ENCODE data around the gene MINDY4.

Gene MINDY4

GRCh38 chr7:30917216-30917893 is 146.1 kb downstream of the MINDY4 start:
- DNase-seq (ENCODE audit: low read depth): no peak

GRCh38 chr7:30918676-30919075 is 147.5 kb downstream of the MINDY4 start:
- DNase-seq (ENCODE audit: low read depth): no peak

GRCh38 chr7:30920021-30920583 is 148.9 kb downstream of the MINDY4 start:
- no peak for DNase-seq (ENCODE audit: low read depth)

- no peak for DNase-seq (ENCODE audit: low read depth)
These were observed 149.6 kb downstream of the MINDY4 start for GRCh38 chr7:30920584-30921539.

DNA sequence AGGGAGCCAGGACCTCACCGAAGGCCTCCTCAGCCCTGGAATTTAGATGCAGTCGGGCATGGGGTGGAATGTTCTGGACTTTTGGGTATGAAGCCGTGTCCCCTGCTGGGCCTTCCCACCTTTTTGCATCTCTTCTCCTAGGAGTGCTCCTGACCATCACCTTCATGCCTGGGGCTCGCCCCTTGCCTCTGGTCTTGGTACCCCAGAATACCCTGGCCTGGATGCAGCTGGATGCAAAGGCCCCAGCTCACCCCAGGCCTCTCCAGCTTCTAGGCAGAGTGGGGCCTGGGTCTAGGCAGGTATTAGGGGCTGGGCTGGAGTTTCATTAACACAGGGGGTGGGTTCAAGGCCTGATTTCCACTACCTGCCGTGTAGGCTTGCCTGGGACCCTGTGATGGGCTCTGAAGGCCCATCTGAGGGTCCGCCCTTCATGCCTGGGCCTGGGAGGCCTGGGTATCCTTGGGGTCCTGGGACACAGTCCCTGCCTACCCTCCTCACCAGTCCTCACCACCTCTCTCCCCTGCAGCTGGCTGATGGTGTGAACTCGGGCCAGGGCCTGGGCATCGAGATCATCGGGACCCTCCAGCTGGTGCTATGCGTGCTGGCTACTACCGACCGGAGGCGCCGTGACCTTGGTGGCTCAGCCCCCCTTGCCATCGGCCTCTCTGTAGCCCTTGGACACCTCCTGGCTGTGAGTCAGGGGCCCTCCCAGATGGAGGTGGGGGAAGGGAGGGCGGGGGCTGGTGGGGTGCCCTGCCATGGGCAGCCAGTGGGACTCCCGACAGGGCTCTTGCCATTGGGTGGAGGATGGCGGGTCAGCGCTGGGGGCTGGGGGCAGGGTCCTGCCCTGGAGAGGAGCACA is 150.6 kb downstream of the MINDY4 start:
- no peak for DNase-seq (ENCODE audit: low read depth)

GRCh38 chr7:30922596-30922995 is 151.4 kb downstream of the MINDY4 start:
- DNase-seq (ENCODE audit: low read depth): no peak

GRCh38 chr7:30923009-30923773 is 152.0 kb downstream of the MINDY4 start:
- no peak for DNase-seq (ENCODE audit: low read depth)

DNA sequence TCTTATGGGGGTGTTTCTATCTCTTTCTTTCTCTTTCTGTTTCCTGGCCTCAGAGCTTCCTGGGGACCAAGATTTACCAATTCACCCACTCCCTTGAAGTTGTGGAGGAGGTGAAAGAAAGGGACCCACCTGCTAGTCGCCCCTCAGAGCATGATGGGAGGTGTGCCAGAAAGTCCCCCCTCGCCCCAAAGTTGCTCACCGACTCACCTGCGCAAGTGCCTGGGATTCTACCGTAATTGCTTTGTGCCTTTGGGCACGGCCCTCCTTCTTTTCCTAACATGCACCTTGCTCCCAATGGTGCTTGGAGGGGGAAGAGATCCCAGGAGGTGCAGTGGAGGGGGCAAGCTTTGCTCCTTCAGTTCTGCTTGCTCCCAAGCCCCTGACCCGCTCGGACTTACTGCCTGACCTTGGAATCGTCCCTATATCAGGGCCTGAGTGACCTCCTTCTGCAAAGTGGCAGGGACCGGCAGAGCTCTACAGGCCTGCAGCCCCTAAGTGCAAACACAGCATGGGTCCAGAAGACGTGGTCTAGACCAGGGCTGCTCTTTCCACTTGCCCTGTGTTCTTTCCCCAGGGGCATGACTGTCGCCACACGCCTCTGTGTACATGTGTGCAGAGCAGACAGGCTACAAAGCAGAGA is 152.7 kb downstream of the MINDY4 start:
- no peak for DNase-seq (ENCODE audit: low read depth)

- DNase-seq (ENCODE audit: low read depth): no peak
These were observed 153.4 kb downstream of the MINDY4 start for GRCh38 chr7:30924624-30925023.

DNA sequence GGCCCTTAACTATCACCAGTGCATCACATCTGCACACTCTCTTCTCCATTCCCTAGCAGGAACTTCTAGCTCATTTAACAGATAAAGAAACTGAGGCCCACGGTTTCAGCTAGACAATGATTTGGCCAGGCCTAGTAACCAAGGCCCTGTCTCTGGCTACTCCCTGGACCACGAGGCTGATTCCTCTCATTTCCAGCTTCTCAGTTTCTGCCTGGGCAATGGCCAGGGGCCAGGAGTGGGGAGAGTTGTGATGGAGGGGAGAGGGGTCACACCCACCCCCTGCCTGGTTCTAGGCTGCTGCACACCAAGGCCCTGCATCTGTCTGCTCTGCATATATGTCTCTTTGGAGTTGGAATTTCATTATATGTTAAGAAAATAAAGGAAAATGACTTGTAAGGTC is 153.9 kb downstream of the MINDY4 start:
- no peak for DNase-seq (ENCODE audit: low read depth)

GRCh38 chr7:30925913-30926312 is 154.7 kb downstream of the MINDY4 start:
- no peak for DNase-seq (ENCODE audit: low read depth)

- DNase-seq (ENCODE audit: low read depth): no peak
These were observed 155.1 kb downstream of the MINDY4 start for GRCh38 chr7:30926313-30926712.

- no peak for DNase-seq (ENCODE audit: low read depth)
These were observed 155.8 kb downstream of the MINDY4 start for GRCh38 chr7:30927040-30927439.

GRCh38 chr7:30927559-30927958 is 156.3 kb downstream of the MINDY4 start:
- DNase-seq (ENCODE audit: low read depth): no peak

DNA sequence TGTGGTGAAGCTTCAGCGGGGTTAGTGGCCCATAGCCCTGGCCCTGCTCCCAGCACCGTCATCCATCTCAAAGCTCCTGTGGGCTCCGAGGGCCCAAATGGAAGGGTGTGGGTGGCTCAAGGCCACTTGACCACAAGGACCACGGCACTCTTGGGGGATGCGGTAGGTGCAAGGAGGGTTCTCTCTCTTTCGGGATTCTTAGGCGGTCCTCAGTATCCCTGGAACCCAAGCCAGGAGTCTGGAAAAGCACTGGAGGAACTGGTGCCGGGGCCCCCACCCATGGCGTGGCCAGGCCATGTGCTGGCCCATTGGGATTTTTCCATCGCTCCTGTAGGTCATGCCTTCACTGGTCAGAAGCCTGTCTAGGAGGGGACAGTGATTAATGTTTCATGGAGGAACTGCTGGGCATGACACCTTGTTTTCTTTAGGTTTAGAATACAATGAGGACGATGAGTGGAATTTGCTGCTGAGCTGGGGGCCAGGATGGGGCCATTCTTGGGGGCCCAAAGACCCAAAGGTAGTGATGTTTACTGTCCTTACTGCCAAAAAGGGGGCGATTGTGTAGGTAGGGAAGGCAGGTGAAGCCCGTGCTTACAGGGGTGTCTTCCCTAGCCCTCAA is 157.1 kb downstream of the MINDY4 start:
- DNase-seq (ENCODE audit: low read depth): no peak

- DNase-seq (ENCODE audit: low read depth): no peak
These were observed 158.5 kb downstream of the MINDY4 start for GRCh38 chr7:30929686-30930085.

GRCh38 chr7:30930621-30931020 is 159.4 kb downstream of the MINDY4 start:
- DNase-seq (ENCODE audit: low read depth): no peak

DNA sequence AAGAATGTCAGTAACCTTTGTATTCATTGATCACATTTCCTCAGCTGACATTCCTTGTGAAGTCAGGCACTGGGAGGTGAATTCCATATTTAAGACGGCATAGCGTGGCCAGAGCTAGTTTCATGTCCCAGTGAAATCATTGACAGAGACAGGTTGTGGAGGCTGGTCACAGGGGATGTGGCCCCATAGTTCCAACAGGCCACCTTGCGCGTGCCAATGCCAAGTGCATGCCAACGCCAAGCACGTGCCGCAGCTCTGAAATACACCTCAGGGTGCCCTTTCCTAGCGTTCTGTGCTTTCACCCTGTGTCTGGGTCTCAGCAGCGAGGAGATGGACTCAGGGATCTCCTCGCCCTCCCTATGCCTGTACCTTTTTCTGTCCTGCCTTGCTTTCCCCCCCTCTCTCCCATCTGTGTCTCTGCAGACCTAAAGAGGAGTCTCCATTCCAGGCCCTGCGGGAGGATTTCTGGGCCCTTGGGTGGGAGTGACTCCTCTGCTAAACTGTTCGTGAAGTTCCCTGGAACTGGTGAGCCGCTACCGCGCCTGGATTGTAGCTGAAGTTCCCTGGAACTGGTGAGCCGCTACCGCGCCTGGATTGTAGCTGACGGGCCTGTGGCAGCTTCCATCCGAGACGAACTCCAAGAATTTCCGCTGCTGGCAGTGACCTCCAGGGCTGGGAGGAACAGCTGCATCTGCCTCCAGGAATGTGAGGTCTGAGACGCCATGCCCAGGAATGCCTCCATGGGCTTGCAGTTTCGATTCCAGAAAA is 160.1 kb downstream of the MINDY4 start:
- DNase-seq (ENCODE audit: low read depth): no peak

DNA sequence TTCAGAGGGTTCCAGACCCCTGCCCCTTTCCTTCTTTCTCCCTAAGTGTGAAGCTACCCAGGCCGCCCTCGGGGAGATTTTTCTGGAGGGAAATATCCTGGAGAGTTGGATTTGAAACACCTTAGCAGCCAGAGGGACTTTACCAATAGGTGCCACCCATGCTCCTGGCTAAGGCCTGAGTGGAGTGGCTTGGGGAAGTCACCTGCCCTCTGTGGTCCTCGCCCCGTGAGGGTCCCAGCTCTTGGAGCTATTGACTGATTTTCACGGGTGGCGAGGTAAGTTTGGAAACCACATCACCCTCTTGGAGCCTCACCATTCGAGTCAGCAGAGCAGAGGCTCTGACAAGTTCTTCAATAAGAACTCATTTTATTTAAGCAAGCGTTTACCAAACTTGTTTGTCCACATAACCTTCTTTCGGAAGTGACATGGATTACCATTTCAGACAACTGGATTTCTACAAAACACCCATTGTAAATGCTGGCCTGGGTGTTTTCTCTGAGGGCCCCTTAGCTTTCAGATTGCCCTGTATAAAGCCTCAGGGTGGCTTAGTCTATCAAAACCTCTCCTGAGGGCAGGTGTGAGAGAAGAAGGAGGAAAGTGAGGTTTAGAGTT is 160.8 kb downstream of the MINDY4 start:
- no peak for DNase-seq (ENCODE audit: low read depth)
